Measurements from ENCODE around the gene RNF150.

- TF ChIP-seq CTCF (IDR thresholded peaks at IDR 0.05): no peak
- TF ChIP-seq POLR2A (IDR thresholded peaks at IDR 0.05): no peak
These were observed 208.4 kb downstream of the RNF150 start for GRCh38 chr4:140924761-140925392.

Measured in thyroid gland (tissue), 4 donors.